ENCODE results near the gene NANOS2. TPM values are rescaled to one million over a fixed set of nuclear protein-coding genes. Genes with fewer than 3 reads are reported as not detected.

The NANOS2 gene
- total and polyA plus RNA-seq, 2 of the 13 experiments (the other 11 are each of a cell fraction or from before 2014, with no cell fraction given) = not detected

DNA sequence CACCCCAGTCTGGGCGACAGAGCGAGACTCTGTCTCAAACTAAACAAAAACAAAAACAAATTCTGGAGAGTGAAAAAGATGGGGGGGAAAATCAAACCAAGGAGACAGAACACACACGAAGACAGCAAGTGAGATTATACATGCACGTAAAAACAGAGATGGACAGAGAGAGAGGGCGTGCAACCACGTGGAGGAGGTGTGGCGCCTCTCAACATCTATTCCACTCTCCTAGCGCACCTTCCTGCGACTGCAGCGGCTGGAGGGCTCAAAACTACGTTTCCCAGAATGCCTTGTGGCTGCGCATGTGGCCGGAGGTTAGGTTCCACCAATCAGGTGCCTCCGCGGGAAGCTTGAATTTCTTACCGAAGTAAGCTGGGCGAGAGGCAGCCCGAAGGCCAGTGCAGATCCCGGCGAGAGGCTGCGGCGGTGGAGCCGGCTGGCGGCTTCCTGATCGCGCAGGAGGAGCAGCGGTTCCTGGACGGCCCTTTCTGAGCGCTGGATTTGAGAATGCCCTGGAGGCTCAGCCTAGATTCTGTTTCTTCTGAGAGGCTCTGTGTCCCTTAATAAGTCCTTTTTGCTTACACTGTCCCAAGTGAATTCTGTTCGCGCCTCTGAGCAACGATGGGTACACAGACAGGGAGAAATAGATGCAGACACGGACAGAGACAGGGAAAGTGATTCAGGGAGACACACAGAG lies 13.1 kb upstream of the NANOS2 start (continued):
- no peak for TF ChIP-seq NR2F6 (IDR thresholded peaks at IDR 0.05)
- TF ChIP-seq NR2F6 (CRISPR knock-in tag; IDR thresholded peaks at IDR 0.05) = peak; percentile 30; the same call in 1 of the 2 replicates
- TF ChIP-seq CHD4 (IDR thresholded peaks at IDR 0.05; ENCODE audit: borderline replicate concordance, low read length) = no peak
- peak; percentile 74; the same call in 1 of the 2 replicates for TF ChIP-seq CCDC6 (CRISPR knock-in tag; IDR thresholded peaks at IDR 0.05)
- peak; percentile 70; the same call in 1 of the 2 replicates for TF ChIP-seq SIX1 (CRISPR knock-in tag; IDR thresholded peaks at IDR 0.05; ENCODE audit: borderline replicate concordance)
- no peak for TF ChIP-seq SRSF1 (optimal IDR thresholded peaks at IDR 0.05; ENCODE audit: low read depth, low read length)
- no peak for TF ChIP-seq ZFAT (CRISPR knock-in tag; conservative IDR thresholded peaks at IDR 0.05)
- 0 out of 2 replicates have a peak, but pooled peaks have one; percentile 55 for TF ChIP-seq CHCHD3 (CRISPR knock-in tag; IDR thresholded peaks at IDR 0.05)
- TF ChIP-seq ZNF441 (CRISPR knock-in tag; IDR thresholded peaks at IDR 0.05; ENCODE audit: borderline replicate concordance) = no peak
- TF ChIP-seq ZNF337 (CRISPR knock-in tag; IDR thresholded peaks at IDR 0.05; ENCODE audit: borderline replicate concordance, low read depth) = no peak
- no peak for TF ChIP-seq ZNF382 (CRISPR knock-in tag; IDR thresholded peaks at IDR 0.05; ENCODE audit: borderline replicate concordance)
- TF ChIP-seq ZFY (CRISPR knock-in tag; IDR thresholded peaks at IDR 0.05) = peak; percentile 50; the same call in 1 of the 2 replicates
- TF ChIP-seq ATM (IDR thresholded peaks at IDR 0.05; ENCODE audit: borderline replicate concordance) = no peak
- peak; percentile 68 for TF ChIP-seq CREB1 (IDR thresholded peaks at IDR 0.05)
- TF ChIP-seq CREB1 (CRISPR knock-in tag; IDR thresholded peaks at IDR 0.05) = peak; percentile 92
- TF ChIP-seq, protein P1, sequence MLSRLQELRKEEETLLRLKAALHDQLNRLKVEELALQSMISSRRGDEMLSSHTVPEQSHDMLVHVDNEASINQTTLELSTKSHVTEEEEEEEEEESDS (CRISPR knock-in tag; IDR thresholded peaks at IDR 0.05; ENCODE audit: borderline replicate concordance) = 0 out of 2 replicates have a peak, but pooled peaks have one; percentile 12
- TF ChIP-seq, protein P2, sequence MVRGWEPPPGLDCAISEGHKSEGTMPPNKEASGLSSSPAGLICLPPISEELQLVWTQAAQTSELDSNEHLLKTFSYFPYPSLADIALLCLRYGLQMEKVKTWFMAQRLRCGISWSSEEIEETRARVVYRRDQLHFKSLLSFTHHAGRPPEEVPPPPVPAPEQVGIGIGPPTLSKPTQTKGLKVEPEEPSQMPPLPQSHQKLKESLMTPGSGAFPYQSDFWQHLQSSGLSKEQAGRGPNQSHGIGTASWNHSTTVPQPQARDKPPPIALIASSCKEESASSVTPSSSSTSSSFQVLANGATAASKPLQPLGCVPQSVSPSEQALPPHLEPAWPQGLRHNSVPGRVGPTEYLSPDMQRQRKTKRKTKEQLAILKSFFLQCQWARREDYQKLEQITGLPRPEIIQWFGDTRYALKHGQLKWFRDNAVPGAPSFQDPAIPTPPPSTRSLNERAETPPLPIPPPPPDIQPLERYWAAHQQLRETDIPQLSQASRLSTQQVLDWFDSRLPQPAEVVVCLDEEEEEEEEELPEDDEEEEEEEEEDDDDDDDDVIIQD (CRISPR knock-in tag; IDR thresholded peaks at IDR 0.05; ENCODE audit: low read depth) = no peak
- no peak for TF ChIP-seq AGO1 (IDR thresholded peaks at IDR 0.05; ENCODE audit: low read depth, low read length, poor library complexity, severe bottlenecking)
- no peak for TF ChIP-seq KDM3A (CRISPR knock-in tag; IDR thresholded peaks at IDR 0.05; ENCODE audit: low read depth)
- TF ChIP-seq FOXC1 (CRISPR knock-in tag; IDR thresholded peaks at IDR 0.05; ENCODE audit: borderline replicate concordance) = peak; percentile 64; the same call in 1 of the 2 replicates
- no peak for TF ChIP-seq ZZZ3 (CRISPR knock-in tag; IDR thresholded peaks at IDR 0.05; ENCODE audit: borderline replicate concordance)
- peak; percentile 66; the same call in 1 of the 2 replicates for TF ChIP-seq SPEN (CRISPR knock-in tag; IDR thresholded peaks at IDR 0.05; ENCODE audit: low read depth)
- TF ChIP-seq NFIB (CRISPR knock-in tag; IDR thresholded peaks at IDR 0.05; ENCODE audit: borderline replicate concordance) = no peak
- no peak for TF ChIP-seq ZNF33B (CRISPR knock-in tag; IDR thresholded peaks at IDR 0.05)
- no peak for TF ChIP-seq ZNF3 (CRISPR knock-in tag; IDR thresholded peaks at IDR 0.05)
- TF ChIP-seq, protein P3, sequence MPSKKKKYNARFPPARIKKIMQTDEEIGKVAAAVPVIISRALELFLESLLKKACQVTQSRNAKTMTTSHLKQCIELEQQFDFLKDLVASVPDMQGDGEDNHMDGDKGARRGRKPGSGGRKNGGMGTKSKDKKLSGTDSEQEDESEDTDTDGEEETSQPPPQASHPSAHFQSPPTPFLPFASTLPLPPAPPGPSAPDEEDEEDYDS (CRISPR knock-in tag; IDR thresholded peaks at IDR 0.05) = peak; percentile 63; the same call in 1 of the 2 replicates
- TF ChIP-seq ZNF761 (CRISPR knock-in tag; conservative IDR thresholded peaks at IDR 0.05) = no peak
- TF ChIP-seq MYNN (CRISPR knock-in tag; IDR thresholded peaks at IDR 0.05; ENCODE audit: low read depth) = no peak
- TF ChIP-seq, protein P4, sequence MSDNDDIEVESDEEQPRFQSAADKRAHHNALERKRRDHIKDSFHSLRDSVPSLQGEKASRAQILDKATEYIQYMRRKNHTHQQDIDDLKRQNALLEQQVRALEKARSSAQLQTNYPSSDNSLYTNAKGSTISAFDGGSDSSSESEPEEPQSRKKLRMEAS (IDR thresholded peaks at IDR 0.05) = peak; percentile 97
- no peak for TF ChIP-seq ZNF484 (CRISPR knock-in tag; IDR thresholded peaks at IDR 0.05; ENCODE audit: borderline replicate concordance, low read depth)

Data from HepG2 (cell line).